ENCODE results near the gene ABCC11.

- no peak for TF ChIP-seq POLR2A (IDR thresholded peaks at IDR 0.05)
- no peak for TF ChIP-seq CTCF (IDR thresholded peaks at IDR 0.05)
Measured at GRCh38 chr16:48247311-48247710, at the start of gene ABCC11.

Data from vagina (tissue), 2 donors.